ENCODE measurements around the gene JAML.

GRCh38 chr11:118222437-118222836, 2.4 kb downstream of the JAML start:
- no peak for TF ChIP-seq CTCF (IDR thresholded peaks at IDR 0.05; ENCODE audit: poor library complexity, severe bottlenecking)
- TF ChIP-seq TAF1 (IDR thresholded peaks at IDR 0.05; ENCODE audit: low read depth), result no peak
- no peak for TF ChIP-seq EP300 (conservative IDR thresholded peaks at IDR 0.05; ENCODE audit: poor library complexity, severe bottlenecking)

Measured in neural cell (in vitro differentiated cells).